K562 treated with DMSO at 1 percent for 4 hours (cell line): ENCODE measurements around the gene SLC6A16. TPM values are rescaled to one million over a fixed set of nuclear protein-coding genes. Genes with fewer than 3 reads are reported as not detected.

Experiments used
- total RNA-seq: library from RNA; unstranded; fragments of 300-600 nt; gene quantifications from 2 replicates; pipeline ENCODE4 v1.2.3, GENCODE V29; 2022; ENCODE audit not compliant: insufficient read depth

SLC6A16 gene
- 4.4 TPM in 1 of 2 replicates, not detected in the other for total RNA-seq

GRCh38 chr19:49324801-49325576 lies at the start of gene SLC6A16:
TSS of gene SLC6A16 (minus strand) at chr19:49325191. CDS start at chr19:49311347, 13,844 bp downstream.

GRCh38 chr19:49363268-49364082 lies 38.5 kb upstream of the SLC6A16 start, which contains the start of gene DKKL1:
TSS of gene DKKL1 (plus strand) at chr19:49363877. CDS start at chr19:49363999, 122 bp downstream.

GRCh38 chr19:49362048-49362928 lies 37.3 kb upstream of the SLC6A16 start, which contains the start of gene TEAD2:
TSS of gene TEAD2 (minus strand) at chr19:49362416. CDS start at chr19:49360075, 2,341 bp downstream.

GRCh38 chr19:49335071-49335783 lies 10.2 kb upstream of the SLC6A16 start, which contains the start of gene CD37:
TSS of gene CD37 (plus strand) at chr19:49335406. CDS start at chr19:49335541, 135 bp downstream.

Other genes with a start within 250 kb of the SLC6A16 start
- gene SNRNP70, start 239.7 kb downstream of the SLC6A16 start, total RNA-seq: 143 and 183 TPM in 2 replicates
- gene LIN7B, start 210.8 kb downstream of the SLC6A16 start, total RNA-seq: 8.9 and 15.5 TPM in 2 replicates
- not detected in 2 replicates for gene C19orf73, start 206.0 kb downstream of the SLC6A16 start, total RNA-seq
- 17.3 and 23.0 TPM in 2 replicates for gene PPFIA3, start 205.6 kb downstream of the SLC6A16 start, total RNA-seq
- gene HRC, start 169.8 kb downstream of the SLC6A16 start, total RNA-seq: 5.1 and 5.8 TPM in 2 replicates
- 12.7 and 14.0 TPM in 2 replicates for gene TRPM4, start 167.4 kb downstream of the SLC6A16 start, total RNA-seq
- 17.6 and 20.7 TPM in 2 replicates for gene CD37, start 10.2 kb upstream of the SLC6A16 start, total RNA-seq
- gene TEAD2, start 37.2 kb upstream of the SLC6A16 start, total RNA-seq: 15.2 and 18.8 TPM in 2 replicates
- gene DKKL1, start 38.7 kb upstream of the SLC6A16 start, total RNA-seq: not detected in 2 replicates
- 0.70 and 0.84 TPM in 2 replicates for gene KASH5, start 63.1 kb upstream of the SLC6A16 start, total RNA-seq
- gene PTH2, start 98.2 kb upstream of the SLC6A16 start, total RNA-seq: not detected in 2 replicates
- gene GFY, start 100.2 kb upstream of the SLC6A16 start, total RNA-seq: not detected in 2 replicates
- 9.3 and 13.4 TPM in 2 replicates for gene SLC17A7, start 116.3 kb upstream of the SLC6A16 start, total RNA-seq
- gene PIH1D1, start 126.6 kb upstream of the SLC6A16 start, total RNA-seq: 160 and 172 TPM in 2 replicates
- 25.7 and 31.3 TPM in 2 replicates for gene ALDH16A1, start 128.0 kb upstream of the SLC6A16 start, total RNA-seq
- 6.9 and 9.0 TPM in 2 replicates for gene FLT3LG, start 149.0 kb upstream of the SLC6A16 start, total RNA-seq
- 9,551 and 10,252 TPM in 2 replicates for gene RPL13A, start 162.4 kb upstream of the SLC6A16 start, total RNA-seq
- gene RPS11, start 171.2 kb upstream of the SLC6A16 start, total RNA-seq: 7,062 and 7,239 TPM in 2 replicates
- 9.0 and 11.5 TPM in 2 replicates for gene FCGRT, start 187.5 kb upstream of the SLC6A16 start, total RNA-seq
- 6.0 and 10.4 TPM in 2 replicates for gene RCN3, start 202.8 kb upstream of the SLC6A16 start, total RNA-seq